HS-5 (cell line): Measurements from ENCODE around the gene CSGALNACT2.

ENCODE experiments used
- DNase-seq: peaks from one replicate; pipeline ENCODE4 v3.0.0-alpha.2; 2012; ENCODE audit warnings: low read depth

Gene CSGALNACT2

DNA sequence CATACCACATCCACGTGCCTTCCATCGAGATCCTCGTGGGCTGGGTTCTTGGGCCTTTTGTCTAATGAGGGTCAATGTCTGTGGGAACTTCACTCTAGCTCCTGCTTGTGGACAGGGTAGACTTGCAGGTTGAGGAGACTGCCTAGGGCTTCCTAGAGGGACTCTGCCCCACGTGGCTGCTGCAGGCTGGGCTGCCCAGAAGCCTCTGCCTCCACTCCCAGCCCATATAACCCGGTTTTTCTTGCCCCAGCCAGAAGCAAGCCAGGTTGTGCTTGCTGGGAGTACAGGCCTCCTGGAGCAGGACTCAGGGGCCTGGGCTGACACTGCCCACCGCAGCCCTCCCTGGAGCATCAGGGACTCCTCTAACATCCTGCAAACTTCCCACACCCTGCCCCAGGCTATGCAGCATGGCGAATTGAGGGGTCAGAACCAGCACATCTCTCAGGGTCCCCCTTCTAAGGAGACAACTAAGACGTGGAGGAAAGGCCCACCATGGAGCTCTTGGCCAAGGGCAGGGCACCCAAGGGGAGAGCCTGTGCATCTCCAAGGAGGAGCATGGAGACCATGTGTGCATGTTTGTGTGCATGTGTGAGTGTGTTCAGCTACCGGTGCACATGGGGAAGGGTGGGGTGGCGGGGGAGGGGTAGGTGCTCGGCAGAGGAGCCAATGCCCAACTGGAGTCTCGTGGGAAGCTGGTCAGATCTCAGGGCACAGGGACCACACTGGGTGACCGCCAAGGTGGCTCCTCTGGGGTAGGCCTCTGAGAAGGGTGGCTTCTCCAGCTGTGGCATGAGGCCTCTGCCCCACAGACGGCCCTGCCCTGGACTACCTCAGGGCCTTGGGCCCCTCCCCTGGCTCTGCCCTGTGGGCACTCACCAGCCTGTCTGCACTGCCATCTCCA lies 66.0 kb downstream of the CSGALNACT2 start:
- DNase-seq = no peak

DNA sequence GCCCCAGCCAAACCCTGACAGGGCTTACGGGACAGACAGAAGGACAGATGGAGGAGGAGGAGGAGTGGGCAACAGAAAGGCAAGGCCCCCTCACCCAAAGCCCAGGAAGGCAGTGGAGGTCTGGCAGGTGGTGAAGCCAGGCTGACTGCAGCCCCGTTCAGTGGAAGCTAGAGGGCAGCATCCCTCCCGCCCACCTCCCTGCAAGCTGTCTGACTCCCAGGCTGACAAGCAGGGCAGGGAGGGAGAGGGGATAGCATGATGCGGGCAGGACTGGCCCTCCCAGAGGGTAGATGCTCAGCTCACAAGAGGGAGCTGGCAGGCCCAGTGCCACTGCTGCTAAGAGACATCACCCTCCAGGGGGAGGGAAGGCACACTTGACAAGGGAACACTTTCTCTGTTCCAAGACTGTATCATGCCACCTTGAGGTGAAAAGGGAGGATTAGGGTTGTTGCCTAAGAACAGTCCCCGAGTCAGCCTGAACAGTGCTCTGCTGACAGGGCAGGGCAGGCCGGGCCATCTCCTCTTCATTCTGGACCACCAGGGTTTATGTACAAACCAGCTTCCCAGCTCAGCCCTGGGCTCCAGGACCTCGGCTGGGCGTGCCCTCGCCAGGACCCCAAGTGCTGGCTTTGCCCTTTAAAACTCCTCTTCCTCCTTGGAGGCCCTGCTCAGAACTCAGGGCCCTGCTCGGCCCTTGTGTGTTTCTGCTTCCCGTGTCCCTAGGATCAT lies 66.9 kb downstream of the CSGALNACT2 start:
- DNase-seq = peak; percentile 4

DNA sequence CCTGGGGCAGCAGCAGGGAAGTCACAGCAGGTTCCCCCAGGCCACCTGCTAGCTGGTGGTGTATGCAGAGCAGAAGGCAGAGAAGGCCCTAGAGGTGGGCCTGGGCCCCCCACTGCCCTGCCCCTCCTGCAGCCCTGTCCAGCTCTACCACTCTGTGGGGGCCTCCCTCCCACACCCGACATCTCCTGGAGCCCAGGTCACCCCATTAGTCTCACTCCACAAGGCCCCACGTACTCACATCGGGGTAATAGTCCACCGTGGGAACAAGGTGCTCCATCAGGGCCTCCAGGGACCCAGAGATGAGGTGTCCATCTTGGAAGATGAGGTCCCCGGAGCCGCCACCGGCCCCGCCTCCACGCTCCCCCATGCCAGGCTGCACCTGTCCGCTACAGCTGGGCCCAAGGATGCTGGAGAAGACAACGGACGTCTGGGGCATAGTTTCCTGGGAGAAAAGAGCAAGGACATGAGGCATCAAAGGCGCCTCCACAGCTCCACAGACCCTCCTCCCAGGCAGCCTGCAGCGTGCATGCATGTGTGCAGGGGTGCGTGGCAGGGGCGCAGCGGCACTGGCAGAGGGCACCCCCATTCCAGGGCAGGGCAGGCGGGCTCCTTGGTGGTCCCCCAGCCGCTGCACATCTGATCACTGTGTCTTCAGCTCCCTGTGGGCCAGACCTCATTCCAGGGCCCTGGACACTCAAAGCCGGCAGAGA lies 67.6 kb downstream of the CSGALNACT2 start:
- DNase-seq = no peak

DNA sequence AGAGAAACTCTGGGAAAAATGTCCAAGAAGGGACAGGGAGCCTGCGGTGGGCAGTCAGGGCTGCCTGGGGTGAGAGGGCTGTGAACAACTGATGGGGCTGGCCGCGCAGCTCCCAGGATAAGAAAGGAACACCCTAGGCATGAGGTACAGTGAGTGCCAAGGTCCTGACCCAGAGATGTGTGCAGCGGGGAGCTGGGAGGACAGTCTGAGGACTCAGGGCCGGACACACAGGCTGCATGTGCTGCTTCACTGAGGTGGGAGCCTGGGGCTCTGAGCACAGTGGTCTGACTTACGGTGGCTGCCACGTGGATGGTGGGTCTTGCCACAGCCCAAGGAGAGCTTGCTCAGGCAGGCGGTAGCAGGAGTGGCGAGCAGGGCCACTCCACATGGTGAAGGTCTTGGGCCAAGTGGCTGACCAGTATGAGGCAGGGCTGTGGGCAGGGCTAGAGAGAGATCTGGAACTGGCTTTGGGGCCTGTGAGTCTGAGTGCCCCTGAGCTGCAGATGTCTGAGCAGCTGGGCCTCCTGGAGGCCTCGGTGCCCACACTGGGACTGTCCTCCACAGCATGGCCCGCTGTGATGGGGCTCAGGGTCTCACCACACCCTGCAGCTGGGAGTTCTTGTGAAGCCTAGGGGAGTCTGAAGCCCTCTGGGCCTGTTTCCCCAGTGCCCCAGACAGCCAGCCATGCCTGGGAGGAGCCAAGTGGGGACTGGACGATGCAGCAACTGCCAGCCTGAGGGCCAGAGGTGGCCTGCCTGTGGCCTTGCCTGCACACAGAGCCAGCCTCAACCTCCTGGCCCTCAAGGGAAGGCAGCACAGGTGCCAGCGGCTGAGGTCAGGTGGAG lies 68.4 kb downstream of the CSGALNACT2 start:
- DNase-seq = no peak

DNA sequence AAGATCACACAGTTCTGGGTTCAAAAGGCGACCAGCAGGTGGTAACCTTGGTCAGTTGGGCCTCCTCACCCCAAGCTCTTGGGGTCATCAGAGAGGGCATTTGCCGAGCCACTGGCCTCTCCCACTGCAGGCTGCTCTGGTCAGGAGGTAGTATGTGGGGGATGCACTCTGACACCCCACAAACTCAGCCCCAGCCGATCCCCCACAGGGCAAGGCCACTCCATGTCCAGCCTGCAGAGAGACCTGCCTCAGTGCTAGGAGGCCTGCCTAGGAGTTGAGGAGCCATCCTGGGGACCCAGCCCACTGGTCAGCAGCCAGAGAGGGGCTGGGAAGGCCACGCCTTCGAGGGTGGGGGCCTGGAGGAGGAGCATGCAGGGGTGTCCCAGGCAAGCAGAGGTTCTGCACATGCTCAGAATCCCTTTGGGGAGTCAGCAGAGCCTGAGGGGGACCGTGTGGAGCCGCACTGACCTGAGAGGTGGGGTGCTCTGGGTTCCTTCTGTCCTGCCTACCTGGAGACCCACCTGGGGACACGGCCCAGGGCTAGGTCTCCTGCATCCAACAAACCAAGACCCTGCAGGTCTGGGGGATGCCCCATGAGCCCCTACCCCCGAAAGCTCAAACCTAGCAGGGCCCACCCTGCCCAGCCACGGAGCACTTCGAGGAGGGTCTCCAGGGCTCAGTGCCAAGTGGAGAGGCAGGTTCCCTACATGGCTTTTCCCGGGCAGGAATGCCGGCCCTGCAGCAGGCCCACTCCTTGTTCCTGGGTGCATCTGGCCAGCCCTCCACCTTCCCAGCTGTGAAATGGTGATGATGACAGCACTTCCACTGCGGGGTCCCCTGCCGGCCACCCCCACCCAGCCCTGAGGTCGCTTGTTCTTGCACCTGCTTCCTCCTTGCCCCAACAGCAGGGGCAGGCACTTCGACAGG lies 70.2 kb downstream of the CSGALNACT2 start:
- no peak for DNase-seq

DNA sequence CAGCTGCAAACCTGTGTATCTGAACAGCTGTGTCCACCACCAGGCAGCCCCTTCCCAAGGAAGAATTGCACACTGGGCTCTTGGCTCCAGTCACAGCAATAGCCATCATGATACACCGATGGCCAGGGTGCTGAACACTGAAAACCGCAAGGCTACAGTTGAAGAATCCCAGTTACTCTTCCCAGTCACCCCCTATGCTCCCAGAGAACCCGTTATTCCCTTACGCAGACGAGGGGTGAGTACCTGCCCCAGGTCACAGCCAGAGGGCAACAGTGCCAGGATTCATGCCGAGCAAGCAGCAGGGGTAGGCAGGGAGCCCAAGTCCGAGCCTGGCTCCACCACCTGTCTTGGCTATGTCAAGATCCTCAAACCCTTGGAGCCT lies 70.8 kb downstream of the CSGALNACT2 start:
- DNase-seq = no peak

DNA sequence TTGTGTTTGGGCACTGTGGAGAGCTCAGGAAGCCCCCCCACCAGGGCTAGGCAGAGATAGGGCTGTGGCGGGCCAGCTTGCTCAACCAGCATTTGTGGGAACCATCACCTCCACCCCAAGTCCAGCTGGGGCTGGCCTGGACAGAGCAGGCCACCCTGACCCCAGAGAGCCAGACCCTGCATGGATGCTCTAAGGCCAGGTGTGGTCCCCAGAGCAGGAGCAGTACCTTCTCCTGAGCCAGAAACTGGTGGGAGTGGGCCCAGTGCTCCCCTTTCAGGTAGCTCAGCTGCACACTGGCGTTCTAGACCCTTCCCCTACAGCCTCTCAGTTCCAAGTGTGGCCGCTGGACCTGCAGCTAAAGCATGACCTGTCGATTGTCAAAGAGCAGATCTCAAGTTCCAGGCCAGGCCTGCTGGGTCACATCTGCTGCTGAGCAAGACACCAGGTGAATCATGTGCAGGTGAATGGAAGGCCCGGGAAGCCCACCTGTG lies 71.5 kb downstream of the CSGALNACT2 start:
- DNase-seq = no peak

DNA sequence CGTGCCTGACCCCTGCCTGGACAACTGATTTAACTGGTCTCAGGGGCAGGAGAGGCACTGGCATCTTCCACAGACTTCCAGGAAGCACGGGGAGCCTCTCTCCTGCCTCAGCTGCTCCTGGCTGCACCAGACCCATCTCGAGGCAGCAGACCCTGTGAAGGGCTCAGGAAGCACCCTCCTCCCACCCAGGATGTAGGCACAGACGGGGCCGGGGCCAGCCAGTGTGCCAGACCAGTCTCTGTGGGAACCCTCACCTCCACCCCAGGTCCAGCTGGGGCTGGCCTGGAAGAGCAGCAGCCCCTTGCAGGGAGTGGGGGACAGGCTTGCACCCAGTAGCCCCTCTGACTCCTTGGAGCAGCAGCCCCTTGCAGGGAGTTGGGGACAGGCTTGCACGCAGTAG lies 72.3 kb downstream of the CSGALNACT2 start:
- no peak for DNase-seq

DNA sequence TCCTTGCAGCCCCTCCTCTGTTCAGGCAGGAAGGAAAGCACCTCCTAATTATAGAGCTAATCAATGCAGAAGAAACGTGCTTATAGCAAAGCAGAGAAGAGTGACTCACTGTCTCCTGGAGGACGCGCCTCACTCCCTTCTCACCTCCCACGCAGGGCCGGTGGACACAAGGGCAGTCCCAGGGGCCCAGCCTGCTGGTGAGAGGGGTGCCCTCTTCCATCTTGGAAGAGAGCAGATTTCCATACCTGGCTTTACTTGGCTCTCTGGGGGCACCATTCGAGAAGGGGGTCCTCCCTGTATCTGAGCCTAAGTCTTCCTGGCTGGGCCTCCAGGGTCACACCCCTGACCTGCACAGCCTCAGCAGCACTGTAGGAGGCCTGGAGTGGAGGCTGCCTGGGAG lies 72.8 kb downstream of the CSGALNACT2 start:
- DNase-seq = no peak

DNA sequence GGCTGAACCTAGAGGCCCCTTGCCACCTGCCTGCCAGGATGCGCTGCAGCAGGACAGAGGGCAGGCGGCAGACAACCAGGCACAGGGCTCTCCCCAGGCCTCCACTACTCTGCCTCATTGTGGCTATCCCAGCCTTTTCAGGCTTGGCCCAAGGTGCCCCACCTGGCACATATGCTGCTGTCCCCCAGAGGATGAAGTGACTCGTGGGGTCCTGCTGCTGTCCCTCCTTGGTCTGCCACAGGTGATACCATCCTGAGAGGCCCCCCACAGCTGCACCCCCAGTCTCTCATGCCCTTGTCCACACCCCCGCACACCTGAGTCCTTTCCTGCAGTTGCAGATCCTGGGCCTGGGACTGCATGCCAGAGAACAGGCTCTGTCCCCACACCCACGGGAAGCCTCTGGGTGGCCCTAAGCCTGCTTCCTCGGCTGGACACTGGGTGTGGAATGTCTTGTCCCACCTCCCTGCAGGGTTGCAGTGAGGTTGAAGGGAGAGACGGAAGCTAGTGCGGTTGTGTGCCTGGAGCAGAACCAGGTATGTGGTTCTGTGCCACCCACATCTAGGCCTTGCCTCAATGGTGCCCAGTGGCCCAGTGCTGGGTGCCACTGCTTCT lies 73.3 kb downstream of the CSGALNACT2 start:
- DNase-seq = no peak

DNA sequence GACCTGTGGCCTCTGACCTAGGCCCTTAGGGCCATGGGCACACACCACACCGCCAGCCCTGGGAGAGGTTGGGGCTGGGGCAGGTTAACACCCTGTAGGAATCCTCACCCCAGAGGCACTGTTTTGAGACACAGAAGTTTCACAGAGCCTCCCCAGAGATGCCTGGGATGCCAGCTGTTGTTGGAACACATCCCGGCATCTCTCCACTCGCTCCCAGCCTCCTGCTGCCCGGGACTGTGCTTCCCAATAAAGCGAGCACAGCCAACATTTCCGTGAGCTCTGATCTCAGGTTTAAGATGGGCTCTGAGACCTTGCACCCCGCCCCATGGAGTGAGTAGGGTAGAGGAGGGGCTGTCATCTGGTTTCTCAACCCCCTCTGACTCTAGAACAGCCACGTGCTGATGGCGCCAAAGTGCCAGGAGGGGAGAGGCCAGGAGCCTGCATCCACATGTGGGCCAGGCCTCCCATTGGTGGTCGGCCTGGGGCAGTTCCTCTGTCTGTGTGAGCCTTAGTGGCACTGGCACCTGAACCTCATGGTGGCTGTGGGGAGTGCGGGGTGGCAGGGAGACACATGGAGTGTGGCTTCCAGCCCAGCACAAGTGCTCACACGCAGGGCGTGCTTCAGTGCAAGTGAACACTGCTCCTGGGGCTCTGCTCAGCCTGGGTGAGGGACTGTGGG lies 73.9 kb downstream of the CSGALNACT2 start:
- DNase-seq = no peak

DNA sequence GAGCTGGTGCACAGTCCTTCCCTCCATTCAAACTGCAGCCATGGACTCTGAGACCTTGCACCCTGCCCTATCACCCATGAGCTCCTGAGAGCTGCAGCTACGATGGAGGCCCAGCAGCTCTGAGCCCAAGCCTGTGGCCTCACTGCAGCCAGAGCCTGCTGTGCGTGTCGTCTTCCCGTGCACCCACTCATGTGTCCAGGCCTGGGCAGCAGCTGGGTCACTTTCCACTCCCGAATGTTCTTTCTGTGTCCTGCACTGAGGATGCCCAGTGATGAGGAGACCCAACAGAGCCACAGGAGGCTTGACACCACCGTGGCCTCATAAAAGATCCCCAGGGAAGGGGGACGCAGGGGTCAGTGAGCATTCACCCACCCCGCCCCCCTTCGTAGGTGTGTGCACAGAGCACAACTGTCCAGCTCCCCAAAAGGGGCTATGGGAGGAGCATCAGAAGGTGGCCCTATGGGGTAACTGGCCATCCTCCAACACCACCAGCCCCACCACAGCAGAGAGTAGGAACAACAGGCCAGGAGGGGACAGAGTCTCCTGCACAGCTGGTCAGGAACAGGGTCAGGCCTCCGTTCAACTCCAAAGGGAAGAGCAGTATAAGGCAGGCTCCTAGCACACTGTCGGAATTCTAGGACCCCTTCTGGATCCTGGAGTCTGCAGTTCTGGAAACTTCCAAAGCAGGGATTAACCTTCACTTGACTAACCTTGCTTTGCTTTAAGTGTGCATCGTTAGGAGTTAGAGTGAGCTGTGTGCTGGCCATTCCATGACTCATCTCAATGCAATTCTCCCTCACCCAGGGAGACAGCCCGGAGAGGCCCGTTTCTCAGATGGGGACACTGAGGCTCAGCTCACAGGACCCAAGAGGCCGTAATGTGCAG lies 76.1 kb downstream of the CSGALNACT2 start:
- DNase-seq = no peak

DNA sequence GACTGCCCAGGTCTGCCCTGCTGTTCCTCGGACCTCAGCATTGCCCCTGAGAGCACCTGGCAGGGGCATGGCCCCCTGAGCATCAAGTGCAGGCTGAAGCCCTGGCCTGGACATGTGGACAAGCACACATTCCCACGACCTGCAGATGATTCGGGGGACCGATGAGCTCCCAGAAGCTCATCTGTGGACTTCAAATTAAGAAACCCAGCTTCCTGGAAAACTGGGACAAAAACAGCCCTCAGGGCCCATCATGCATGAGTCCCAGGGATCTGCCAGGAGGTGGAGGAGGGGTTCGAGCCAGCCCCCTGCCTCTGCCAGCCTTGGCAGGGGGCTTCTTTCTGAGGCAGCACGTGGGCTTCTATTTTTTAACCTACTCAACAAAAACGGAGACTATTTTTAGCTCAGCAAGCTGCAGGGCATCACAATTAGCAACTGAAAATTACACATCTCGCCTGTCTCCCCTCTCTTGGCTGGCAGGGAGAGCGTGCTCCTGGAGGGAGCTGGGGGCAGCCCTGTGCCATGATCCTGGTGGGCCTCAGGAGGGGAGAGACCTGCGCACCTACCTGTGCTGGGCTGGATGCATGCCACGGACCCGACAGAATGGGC lies 76.8 kb downstream of the CSGALNACT2 start:
- no peak for DNase-seq

DNA sequence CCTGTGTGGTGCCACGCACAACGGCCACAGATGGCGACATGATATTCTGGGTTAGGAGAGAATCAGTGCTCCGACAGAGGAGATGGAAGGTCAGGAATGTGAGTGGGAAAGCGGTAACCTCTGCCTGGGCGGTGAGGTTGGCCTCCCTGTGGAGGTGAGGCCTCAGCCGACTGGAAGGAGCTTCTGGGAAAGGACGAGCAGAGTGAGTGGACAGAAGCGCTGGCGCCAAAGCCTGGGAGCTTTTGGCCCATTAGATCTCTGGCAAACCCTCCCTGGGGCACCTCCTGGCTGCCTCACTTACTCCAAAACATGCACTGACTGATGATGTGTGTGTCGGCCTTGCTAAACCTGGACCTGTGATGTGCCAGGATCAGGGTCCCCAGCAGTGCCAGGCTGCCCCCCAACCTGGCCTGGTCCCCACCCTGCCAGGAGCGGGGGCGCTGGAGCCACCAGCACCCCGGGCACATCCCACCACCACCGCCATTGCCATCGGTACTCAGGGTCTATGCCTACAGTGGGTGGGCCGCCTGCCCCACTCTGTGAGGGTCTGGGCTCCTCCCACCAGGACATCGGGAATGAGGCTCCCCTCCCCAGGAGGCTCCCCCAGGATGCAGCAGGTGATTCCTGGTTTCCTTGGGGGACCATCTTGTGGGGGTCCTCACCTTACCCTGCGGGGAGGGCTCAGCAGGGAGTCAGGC lies 77.7 kb downstream of the CSGALNACT2 start:
- DNase-seq = no peak

DNA sequence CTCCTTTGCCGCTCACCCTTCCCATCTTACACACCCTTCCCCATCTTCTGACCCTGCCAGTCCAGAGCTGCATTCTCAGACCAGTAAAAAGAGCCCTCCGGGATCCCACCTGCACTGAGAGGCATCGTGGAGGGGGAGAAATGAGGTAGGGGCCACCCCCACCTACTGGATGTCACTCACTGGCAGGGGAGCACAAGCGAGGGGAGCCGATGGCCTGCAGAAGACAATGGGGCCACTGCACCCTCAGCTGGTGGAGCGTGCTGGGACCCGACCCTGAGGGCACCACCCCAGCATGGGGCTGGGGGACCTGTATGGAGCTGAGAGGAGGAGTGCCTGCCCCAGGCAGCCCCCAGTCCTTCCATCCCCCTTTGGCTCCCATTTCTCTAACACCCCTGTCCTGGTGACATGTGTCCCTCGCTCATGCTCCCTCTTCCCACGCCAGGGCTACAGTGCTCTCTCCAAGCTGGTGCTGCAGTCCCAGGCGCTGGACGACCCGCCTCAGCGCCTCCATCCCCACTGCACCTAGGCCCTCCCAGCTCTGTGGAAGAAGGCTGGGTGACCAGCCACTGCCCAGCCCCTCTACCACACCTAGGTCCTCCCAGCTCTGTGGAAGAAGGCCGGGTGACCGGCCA lies 78.8 kb downstream of the CSGALNACT2 start:
- no peak for DNase-seq

DNA sequence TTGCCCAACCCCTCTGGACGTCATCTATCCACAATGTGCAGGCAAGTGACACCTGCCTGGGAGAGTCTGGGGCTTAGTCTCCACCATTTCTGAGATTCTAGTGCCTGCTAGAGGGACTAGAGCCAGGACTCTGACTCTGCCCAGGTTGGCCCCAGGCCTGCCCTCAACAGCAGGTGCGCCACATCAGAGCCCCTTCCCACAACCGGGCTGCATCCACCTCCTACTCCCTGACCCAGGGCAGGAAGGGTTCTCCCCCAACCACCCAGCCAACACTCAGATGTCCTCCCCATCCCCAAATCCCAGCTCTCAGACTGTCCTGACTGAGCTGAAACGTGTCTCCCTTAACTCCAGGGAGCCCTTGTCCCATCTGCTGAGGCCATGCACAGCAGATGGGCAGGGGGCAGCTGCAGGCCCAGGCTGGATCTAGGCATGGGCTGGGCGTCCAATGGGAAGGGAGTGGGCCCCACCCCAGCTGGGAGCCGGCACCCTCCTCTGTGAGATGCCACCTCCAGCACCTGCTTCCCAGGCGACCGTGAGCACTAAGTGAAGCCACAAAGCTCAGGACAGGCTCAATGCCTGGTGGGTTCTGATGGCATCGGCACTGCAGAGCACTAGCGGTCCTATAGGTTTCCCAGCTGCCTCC lies 79.4 kb downstream of the CSGALNACT2 start:
- DNase-seq = no peak
